HEK293T (cell line): ENCODE measurements around the gene PRPF6.

Experiments used
- CTCF ChIA-PET: fragments of 350-600 bp; formaldehyde crosslinking; extraction: SDS; loops from one replicate; lab custom pipeline; 2021; ENCODE audit warnings: antibody characterized with exemption, inconsistent platforms; lab: Yijun Ruan, JAX
- POLR2A ChIA-PET: fragments of 350-600 bp; formaldehyde crosslinking; extraction: SDS; loops from one replicate; lab custom pipeline; 2020; ENCODE audit warnings: antibody characterized with exemption, inconsistent platforms; lab: Yijun Ruan, JAX
- DNase-seq: peaks from one replicate; pipeline ENCODE4 v3.0.0; 2012; ENCODE audit warnings: mixed read lengths; ENCODE audit errors: extremely low spot score
- ARNT ChIP-seq: fragments of 450-650 bp; IDR thresholded peaks from 2 replicates; pipeline ENCODE4 v1.6.1; 2017; ENCODE audit warnings: mild to moderate bottlenecking
- BHLHE40 ChIP-seq: fragments of 450-650 bp; IDR thresholded peaks from 2 replicates; pipeline ENCODE4 v1.6.1; 2016; ENCODE audit warnings: mild to moderate bottlenecking, moderate library complexity, borderline replicate concordance
- CTBP1 ChIP-seq: fragments of 450-650 bp; IDR thresholded peaks from 2 replicates; pipeline ENCODE4 v1.6.1; 2016; ENCODE audit warnings: borderline replicate concordance
- ELF4 ChIP-seq: fragments of 450-650 bp; IDR thresholded peaks from 2 replicates; pipeline ENCODE4 v1.6.1; 2017; ENCODE audit warnings: antibody characterized with exemption
- FOXA1 ChIP-seq: fragments of 450-650 bp; IDR thresholded peaks from 2 replicates; pipeline ENCODE4 v1.6.1; 2016; ENCODE audit warnings: mild to moderate bottlenecking
- FOXK2 ChIP-seq: fragments of 450-650 bp; IDR thresholded peaks from 2 replicates; pipeline ENCODE4 v1.6.1; 2016; ENCODE audit warnings: mild to moderate bottlenecking
- FOXM1 ChIP-seq: fragments of 450-650 bp; IDR thresholded peaks from 2 replicates; pipeline ENCODE4 v1.6.1; 2017; ENCODE audit warnings: mild to moderate bottlenecking, borderline replicate concordance
- HDGF ChIP-seq: fragments of 450-650 bp; IDR thresholded peaks from 2 replicates; pipeline ENCODE4 v1.6.1; 2017; ENCODE audit warnings: antibody characterized with exemption, borderline replicate concordance
- L3MBTL2 ChIP-seq: fragments of 450-650 bp; conservative IDR thresholded peaks from 2 replicates; pipeline ENCODE4 v1.6.1; 2016; ENCODE audit warnings: mild to moderate bottlenecking
- LEF1 ChIP-seq: fragments of 450-650 bp; IDR thresholded peaks from 2 replicates; pipeline ENCODE4 v1.6.1; 2017; ENCODE audit warnings: mild to moderate bottlenecking, borderline replicate concordance
- NFRKB ChIP-seq: fragments of 450-650 bp; IDR thresholded peaks from 2 replicates; pipeline ENCODE4 v1.6.1; 2016; ENCODE audit warnings: mild to moderate bottlenecking, moderate library complexity
- PKNOX1 ChIP-seq: fragments of 450-650 bp; IDR thresholded peaks from 2 replicates; pipeline ENCODE4 v1.6.1; 2016
- SP1 ChIP-seq: fragments of 450-650 bp; IDR thresholded peaks from 2 replicates; pipeline ENCODE4 v1.6.1; 2017
- SUZ12 ChIP-seq: fragments of 450-650 bp; IDR thresholded peaks from 2 replicates; pipeline ENCODE4 v1.6.1; 2016; ENCODE audit warnings: mild to moderate bottlenecking
- TARDBP ChIP-seq: fragments of 450-650 bp; IDR thresholded peaks from 2 replicates; pipeline ENCODE4 v1.6.1; 2016
- ZNF384 ChIP-seq: fragments of 450-650 bp; IDR thresholded peaks from 2 replicates; pipeline ENCODE4 v1.6.1; 2016

PRPF6 gene

DNA sequence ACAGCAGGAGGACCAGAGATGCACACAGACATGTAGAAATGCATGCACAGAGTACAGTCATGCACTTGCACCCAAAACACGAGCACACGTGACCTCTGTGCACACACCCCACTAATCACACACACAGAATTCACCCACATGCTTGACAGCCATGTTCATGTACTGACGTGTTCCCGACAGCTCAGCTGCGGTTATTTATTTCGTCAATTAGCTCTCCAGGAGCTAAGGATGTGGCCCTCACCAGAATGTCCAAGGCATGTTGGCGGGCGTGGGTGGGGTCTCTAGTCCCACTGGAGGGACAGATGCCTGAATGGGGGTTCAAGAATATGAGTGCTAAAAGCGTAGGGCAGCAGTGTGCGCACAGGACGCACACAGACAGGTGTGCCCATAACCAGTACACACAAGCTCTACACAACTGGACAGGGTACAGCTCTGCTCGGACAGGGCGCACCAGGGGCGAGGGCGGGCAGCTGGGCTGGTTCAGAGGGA lies 571 bp upstream of the PRPF6 start:
- ChIA-PET POLR2A (interaction anchor here (0.5 to 2.3 kb wide), 15 partner anchors 10 to 443 kb away, joined by 3 to 13 read pairs (median 3); partner anchors contain the start of genes LKAAEAR1, PTK6, RTEL1 and TCEA2), CTCF (interaction anchor here (0.6 to 2.1 kb wide), 11 partner anchors 12 to 435 kb away, joined by 3 to 7 read pairs (median 4); partner anchors contain the start of gene TCEA2)
- DNase-seq, result no peak
- TF ChIP-seq ARNT (no peak), ZNF384 (no peak), CTBP1 (no peak), SUZ12 (no peak), BHLHE40 (no peak), TARDBP (no peak), HDGF (no peak; the same call in 1 of the 2 replicates), FOXA1 (no peak), SP1 (no peak), L3MBTL2 (no peak), FOXM1 (no peak)

- TF ChIP-seq L3MBTL2 (no peak), HDGF (no peak), SUZ12 (no peak), PKNOX1 (no peak), ZNF384 (no peak), ELF4 (no peak), ARNT (no peak), BHLHE40 (no peak), LEF1 (no peak), FOXA1 (no peak), FOXM1 (no peak), TARDBP (no peak), CTBP1 (no peak), SP1 (no peak), FOXK2 (no peak), NFRKB (no peak)
These were observed 2.0 kb downstream of the PRPF6 start for GRCh38 chr20:63982937-63983336.

DNA sequence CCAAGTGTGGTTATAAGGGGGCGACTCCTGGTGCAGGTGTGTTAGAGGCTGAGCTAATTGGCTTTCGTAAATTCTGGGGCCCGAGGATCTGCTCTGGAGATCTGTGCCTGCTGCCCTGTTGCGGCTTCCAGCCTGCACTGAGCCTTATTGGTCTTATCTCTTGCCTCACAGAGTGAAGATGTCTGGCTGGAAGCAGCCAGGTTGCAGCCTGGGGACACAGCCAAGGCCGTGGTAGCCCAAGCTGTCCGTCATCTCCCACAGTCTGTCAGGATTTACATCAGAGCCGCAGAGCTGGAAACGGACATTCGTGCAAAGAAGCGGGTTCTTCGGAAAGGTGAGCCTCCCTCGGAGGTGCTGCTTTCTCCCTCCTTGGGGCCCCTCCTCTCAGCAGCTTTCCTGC lies 20.0 kb downstream of the PRPF6 start:
- TF ChIP-seq SUZ12 (no peak), ZNF384 (no peak), L3MBTL2 (no peak), BHLHE40 (no peak), FOXM1 (no peak), CTBP1 (no peak), SP1 (no peak), PKNOX1 (no peak), NFRKB (no peak), LEF1 (no peak), TARDBP (no peak), FOXK2 (no peak), HDGF (no peak), ELF4 (no peak), ARNT (no peak), FOXA1 (no peak)
- no peak for DNase-seq
- ChIA-PET POLR2A (no interaction called here), CTCF (no interaction called here)

More at GRCh38 chr20:63982937-63983336, 2.0 kb downstream of the PRPF6 start:
- ChIA-PET POLR2A (no interaction called here), CTCF (interaction anchor here (1.0 kb wide), 1 partner anchor 19 kb away, joined by 3 read pairs; no protein-coding TSS in a partner anchor)
- DNase-seq, result no peak

- CTCF ChIA-PET, result interaction anchor here (0.9 kb wide), 1 partner anchor 18 kb away, joined by 3 read pairs; no protein-coding TSS in a partner anchor
- no peak for TF ChIP-seq FOXM1
- no peak for TF ChIP-seq FOXA1
- TF ChIP-seq ZNF384, result no peak
- TF ChIP-seq LEF1, result no peak
- no peak for TF ChIP-seq L3MBTL2
- TF ChIP-seq BHLHE40, result no peak
- no peak for TF ChIP-seq CTBP1
- TF ChIP-seq NFRKB, result no peak
- no peak for TF ChIP-seq TARDBP
- TF ChIP-seq HDGF, result no peak
- no peak for TF ChIP-seq PKNOX1
- TF ChIP-seq SP1, result no peak
- no peak for TF ChIP-seq ELF4
- TF ChIP-seq FOXK2, result no peak
- no peak for TF ChIP-seq ARNT
- TF ChIP-seq SUZ12, result no peak
- POLR2A ChIA-PET, result no interaction called here
- no peak for DNase-seq
These were observed 20.7 kb downstream of the PRPF6 start for GRCh38 chr20:64001607-64002011.

GRCh38 chr20:64003960-64004725 lies 23.2 kb downstream of the PRPF6 start:
- ChIA-PET POLR2A (no interaction called here), CTCF (interaction anchor here (0.6 kb wide), 1 partner anchor 34 kb away, joined by 3 read pairs; no protein-coding TSS in a partner anchor)
- TF ChIP-seq FOXA1, result no peak
- no peak for TF ChIP-seq FOXK2
- no peak for DNase-seq
